ENCODE data around the gene EFCAB11.

EFCAB11 gene, protein sequence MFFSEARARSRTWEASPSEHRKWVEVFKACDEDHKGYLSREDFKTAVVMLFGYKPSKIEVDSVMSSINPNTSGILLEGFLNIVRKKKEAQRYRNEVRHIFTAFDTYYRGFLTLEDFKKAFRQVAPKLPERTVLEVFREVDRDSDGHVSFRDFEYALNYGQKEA

DNA sequence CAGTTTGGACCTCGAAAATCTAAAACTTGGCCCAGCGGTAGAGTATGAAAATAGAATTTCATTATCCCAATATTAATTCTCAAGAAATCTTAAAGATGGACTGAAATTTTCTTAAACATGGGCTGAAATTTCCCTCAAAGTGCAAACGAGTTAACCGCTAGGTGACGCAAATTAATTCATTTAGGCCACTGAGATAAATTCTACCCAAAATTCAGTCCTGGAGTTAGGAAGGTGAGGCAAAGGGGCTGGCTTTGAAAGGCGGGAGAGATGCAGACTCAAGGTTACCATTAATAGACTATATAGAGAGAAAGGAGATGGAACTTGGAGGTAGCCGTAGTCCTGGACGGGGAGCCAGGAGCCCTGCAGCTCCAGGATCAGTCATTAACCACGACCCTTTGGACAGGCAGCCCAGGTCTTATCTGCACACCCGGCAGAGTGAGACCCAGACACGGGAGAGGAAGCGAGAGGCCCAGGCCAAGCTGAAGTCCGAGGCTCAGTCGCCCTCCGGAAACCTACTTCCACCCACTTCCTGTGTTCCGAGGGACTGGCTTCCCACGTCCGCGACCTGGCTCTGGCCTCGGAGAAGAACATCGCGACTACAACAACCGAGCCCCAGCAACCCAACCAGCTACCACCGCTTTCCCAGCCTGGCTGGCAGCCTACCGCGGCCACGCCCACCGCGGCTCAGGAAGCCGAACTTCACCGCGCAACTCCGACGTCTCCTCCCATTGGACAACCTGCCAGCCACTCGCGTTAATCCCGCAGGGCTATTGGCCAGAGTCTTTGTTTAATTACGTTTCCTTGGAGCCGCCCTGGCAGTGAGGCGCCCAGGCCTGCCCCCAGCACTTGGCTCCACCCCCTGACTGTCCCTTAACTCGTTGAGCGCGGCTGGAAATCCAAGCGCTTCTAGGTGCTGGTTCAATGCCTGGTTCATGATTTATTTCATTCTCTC, at the start of gene EFCAB11:
EFCAB11 (minus strand) TSS at position 661 of the 952 bp plus-strand sequence; CDS start at position 591, 70 bp downstream.
- DNase-seq = peak; percentile 96

DNA sequence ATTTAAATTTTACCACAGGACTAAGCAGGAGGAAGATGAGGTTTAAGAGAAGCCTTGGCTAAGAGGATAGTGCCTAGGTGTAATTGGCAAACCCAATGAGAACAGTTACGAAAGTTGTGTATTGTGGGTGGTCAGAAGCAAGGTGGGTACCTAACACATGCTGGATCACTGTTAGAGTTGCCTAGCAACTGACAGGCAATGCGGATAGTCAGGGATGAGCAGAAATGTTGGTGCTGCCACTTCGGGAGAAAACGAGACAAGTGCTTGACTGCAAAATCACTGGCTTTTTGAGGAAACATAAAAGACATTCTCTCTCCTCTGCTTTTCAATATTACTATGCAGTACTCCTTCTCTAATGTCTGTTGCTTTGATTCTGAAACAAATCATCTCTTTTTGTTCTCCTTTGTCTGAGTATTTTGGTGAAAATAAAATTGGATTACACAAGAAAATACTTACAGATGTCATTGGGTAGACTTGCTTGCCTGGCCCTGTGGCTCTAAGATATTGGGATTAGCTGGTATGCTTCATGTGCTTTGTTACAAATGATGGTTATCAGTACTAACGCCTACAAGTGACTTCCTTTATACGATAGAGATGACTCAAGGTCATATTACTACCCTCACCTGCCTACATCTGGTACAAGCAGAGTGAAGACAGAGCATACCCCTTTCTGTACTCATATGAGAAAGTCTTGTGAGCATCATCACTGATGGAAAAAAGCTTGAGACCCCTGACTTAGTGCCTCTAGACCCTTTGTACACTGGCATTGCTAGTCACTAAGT, 49.2 kb upstream of the EFCAB11 start:
- no peak for DNase-seq

DNA sequence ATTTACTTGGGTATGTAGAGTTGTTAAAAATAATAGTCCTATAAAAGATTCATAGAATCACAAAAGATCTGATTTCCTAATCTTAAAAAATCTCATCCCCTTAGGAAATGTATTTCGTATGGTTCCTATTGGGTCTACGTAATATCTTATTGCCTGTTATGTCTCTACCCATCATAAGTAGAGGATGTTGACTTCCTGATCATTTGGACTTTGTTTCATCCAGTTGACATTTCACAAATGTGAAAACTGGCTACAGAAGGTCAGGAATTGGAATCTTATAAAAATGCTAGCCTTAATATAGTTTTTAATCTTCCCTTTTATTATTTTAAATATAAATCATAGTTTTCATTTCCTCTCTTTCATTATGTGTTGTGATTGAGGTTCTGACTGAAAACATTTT, 46.4 kb upstream of the EFCAB11 start:
- no peak for DNase-seq

DNA sequence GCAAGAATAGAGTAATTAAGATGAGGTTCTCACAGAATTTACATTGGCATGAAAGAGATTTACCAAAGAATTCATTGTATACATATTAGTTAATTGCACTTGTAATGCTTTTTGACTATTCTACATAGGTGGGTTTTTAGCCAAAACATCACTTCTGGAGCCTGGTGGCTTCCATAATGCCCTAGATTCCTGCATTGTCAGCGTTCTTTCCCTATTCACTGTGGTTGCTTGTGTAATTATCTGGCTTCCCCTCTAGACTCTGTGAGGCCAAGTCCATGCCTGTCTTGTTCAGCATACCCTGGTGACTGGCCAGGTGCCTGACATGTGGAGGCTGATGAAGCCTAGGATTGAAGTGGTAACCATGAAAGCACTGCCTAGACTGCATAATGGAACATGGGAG, 42.4 kb upstream of the EFCAB11 start:
- DNase-seq = no peak

DNA sequence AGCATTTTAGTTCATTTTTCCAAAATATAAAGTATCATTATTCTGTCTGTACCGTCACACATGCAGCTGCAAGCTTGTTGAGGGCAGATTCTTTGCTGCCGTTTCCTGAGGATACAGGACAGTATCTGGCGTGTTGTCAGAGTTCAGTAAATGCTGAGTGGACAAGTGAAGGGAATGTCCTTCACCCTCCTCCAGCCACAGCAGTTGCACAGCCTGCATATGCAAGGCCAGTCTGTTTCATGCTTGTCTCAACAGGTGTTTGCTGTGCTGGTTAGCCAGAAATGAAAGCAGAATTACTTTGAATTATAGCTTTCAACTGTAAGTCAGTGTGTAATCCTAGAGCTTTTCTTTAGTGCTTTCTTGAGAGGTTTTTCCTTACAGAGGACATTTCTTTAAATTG, 37.7 kb upstream of the EFCAB11 start:
- no peak for DNase-seq

DNA sequence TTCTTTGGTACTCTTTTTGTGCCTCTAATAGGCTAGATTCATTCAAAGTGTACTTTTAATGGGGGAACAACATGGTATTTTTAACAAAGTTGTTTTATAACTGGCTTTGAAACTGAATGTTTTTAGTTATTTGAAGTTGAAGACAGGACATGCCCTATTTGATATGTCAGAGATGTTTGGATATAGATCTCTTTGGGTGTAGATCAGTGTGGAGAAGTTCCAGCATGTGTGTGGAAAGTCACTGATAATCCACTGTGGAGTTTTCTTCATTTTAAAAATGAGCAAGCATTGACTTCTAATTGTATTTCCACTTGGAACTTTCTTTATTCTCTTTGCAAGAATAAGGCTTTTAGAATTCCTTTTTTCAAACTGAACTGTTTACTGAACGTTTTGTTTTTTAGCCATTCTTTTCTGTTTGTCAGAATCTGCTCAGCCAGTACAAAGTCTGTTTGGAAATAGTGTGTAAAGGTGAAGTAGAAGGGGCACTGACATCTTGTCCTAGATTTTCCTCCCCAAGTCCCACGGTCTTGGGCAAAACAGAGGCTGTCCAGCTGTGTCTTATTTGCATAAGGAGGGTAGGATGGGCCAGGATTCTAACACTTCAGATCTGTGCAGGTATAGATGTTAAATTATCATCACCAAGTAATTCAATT, 36.2 kb upstream of the EFCAB11 start:
- no peak for DNase-seq

DNA sequence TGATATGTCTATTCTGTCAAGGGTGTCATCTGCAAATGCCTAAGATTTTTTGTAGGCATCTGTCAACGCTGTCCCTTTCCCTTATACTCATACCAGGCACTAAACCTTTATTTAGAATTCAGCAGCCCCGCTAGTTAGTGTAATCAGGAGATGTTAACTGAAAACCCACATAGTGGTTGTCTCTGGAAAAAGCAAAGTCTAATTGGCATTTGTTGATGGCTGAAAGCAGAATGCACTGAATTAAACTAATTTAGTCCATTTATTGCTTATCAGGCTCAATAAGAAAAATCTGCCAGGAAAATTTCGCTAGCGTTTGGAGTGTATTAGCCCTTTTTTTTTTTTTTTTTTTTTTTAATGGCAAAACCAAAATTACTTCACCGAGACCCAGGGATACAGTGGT, 35.7 kb upstream of the EFCAB11 start:
- no peak for DNase-seq

DNA sequence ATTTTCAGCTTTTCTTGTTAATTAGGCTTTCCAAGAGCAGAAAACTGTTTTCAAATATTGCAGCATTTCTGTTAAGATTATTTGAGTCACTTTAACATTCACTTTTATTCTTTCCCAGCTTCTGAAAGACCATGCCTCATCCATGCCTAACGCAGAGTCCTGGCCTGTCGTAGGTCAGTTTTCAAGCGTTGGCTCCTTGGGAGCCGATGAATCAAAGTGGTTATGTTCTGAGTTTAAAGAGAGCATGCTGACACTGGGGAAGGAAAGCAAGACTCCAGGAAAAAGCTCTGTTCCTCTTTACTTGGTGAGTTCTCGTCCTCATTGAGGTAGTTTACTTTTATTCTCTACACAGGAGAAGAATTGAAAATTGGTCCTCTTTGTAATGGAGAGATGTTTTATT, 34.3 kb upstream of the EFCAB11 start:
- no peak for DNase-seq

DNA sequence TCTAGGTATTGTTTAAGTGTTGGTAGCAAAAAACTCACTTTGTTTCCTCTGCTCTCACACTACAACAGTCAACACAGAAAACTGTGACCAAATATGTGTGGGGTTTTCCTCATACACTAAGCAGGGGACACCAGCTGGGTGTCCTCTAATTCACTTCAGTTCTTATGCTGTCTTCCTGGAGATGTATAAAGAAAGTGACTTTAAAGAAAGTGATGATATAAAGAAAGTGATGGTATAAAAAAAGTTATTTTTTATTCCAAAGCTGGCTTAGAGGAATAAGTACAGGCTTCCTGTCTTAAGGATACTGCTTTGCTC, 32.6 kb upstream of the EFCAB11 start:
- no peak for DNase-seq

DNA sequence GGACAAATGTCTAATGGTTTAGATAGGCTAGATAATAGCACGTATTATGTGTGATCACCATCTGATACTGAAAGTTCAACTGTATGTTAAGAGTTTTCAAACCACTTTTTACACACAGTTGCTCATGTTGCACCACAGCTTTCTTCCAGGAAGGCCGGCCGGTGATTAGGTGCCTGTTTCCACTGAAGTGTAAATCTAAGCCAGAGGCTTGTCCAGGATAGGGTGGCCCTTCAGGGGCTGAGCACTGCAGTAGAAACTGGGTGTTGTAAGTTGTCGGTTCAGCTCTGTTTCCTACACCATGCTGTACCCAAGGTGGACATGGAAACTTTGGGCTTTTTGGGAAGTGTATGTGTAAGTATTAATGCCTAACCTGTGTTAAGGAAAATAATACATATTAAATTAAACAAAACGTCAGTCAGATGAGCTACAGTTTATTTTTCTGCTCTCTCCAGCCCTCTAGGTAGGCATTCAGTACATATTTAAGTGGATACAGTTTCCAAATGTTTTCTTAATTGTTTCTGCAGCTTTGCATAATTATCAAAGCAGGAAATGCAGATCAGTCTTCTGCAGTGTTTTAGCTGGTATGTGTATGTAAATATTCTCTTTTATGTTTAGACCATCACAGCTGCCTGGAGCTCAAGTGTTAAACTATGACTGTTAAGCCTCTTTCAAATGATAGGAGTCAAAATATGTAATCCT, 32.1 kb upstream of the EFCAB11 start:
- DNase-seq = no peak

DNA sequence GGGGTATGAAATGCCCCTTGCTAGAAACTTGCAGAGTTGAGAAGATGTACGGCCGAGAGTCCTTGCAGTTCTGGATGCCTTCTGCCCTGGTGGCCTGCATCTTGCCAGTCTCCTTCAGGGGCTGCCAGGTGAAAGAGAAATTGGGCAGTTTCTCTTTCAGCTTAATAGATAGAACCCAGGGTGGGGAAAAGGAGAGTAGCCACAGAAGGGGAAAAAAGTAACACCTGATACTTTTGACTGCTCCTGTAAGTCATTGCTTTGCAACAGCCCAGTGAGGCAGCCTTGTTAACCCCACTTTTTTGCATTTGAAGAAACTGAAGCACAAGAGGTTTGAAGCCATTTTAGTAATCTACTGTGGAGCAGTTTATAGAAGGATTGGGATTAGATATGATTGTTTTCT, 28.8 kb upstream of the EFCAB11 start:
- DNase-seq = no peak

DNA sequence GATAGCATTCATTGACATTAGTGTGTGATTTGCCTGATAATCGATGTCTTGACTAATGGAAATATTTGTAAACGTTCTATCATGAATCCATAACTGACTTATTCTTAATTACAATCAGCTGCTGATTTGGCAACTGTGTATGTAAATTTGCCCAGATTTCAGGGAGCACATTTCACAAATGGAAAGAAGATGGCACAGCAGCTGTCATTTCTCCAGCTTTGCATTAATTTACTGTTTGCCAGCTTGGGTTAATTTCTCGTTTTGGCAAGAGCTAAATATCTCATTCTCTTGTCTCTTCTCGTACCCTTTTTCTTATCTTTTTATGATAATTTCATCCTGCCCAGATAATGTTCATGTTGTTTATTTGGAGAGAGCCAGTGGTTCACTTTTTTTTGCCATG, 24.1 kb upstream of the EFCAB11 start:
- DNase-seq = no peak

DNA sequence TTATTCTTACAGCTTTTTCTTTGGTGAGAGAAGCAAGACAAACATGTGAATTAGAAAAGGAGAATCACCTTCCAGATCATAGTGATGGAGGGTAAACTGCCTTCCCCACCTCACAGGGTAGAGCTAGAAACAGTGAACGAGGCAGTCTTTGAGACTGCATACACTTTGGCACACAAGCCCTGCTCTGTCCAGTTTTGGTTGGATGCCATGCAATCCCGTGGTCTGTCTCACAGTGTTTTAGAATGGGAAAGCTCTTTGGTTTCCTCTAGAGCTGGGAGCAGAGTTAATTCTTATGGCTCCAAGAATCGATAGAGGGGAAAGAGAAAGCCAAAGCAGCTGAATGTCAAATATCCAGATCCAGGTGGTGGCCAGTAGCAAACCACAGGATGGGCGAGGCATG, 23.1 kb upstream of the EFCAB11 start:
- DNase-seq = no peak

DNA sequence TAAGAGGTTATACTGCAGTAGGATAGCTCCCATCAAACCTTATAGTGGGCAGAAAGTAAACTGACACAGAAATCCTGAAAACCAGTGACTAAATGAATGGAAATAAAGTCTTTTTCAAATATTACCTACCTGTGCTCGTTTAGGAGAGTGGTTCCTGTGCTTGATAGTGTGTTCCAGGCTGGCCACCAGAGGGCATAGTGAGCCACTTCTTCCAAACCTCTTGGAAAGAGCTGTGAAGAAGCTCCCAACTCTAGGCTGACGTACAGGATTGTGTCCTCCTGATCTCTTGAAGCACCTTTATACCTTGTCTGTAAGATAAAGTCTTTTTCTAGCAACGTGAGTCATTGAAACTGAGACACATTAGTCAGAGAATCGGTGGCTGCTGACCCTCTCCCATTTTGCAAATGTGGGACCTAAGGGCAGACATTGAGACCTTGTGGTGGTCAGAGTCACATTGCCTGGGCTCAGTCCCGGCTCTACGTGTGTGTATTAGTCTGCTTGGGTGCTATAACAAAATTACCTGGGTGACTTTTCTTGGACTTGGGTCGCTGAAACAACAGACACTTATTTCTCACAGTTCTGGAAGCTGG, 18.8 kb upstream of the EFCAB11 start:
- peak; percentile 50 for DNase-seq

DNA sequence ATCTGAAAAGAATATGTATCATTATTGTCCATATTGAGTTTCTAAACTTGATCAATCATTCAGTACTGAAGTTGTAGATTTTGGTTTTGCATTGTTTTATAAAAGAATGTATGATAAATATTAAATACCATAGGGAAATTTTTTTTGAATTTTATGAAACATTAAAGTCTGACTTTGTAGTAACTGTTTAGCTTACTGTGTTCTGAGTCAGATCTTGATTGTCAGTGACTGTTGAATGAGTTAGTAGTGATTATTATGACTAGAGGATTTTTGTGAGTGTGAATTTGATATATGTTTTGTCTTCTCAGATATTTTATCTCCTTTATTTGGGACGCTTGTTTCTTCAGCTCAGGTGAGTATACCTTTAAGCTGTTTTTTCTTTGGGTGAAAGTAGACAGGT, 11.3 kb upstream of the EFCAB11 start:
- DNase-seq = no peak

DNA sequence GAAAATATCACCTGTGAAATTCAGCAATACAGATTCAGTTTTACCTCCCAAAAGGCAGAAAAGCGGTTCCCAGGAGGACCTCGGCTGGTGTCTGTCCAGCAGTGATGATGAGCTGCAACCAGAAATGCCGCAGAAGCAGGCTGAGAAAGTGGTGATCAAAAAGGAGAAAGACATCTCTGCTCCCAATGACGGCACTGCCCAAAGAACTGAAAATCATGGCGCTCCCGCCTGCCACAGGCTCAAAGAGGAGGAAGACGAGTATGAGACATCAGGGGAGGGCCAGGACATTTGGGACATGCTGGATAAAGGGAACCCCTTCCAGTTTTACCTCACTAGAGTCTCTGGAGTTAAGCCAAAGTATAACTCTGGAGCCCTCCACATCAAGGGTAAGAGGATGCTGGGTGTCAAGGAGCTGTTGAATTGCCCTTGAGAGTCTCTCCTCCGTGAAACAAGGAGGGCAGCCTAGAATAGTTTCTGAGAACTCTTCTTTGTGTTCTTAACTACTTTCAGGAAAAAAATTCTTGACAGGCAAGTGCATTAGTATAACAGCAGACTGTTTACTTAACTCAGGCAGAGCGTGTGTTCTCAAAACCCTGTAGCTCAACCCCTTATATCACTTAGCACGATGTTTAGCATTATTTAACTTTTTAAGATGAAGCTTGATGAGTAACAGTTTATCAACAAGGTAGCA, 8.9 kb upstream of the EFCAB11 start:
- no peak for DNase-seq

DNA sequence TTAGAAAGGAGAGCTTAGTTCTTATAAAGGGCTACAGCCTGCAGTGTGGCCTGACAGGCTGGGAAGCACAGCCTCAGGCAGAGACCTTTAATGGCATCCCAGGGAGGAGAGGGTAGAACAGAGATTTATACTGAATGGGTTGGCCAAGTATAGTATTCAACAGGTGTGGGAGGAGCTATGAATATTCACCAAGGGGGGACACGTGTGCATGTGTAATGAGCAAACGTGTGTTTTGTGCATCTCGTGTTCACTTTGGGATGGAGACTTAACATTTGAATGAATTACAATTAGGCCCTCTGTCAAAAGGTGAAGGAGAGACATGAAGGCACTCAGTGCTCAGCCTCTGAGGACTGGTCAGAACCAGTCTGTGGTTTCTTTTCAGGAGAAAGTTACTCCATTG, 6.4 kb upstream of the EFCAB11 start:
- DNase-seq = no peak

DNA sequence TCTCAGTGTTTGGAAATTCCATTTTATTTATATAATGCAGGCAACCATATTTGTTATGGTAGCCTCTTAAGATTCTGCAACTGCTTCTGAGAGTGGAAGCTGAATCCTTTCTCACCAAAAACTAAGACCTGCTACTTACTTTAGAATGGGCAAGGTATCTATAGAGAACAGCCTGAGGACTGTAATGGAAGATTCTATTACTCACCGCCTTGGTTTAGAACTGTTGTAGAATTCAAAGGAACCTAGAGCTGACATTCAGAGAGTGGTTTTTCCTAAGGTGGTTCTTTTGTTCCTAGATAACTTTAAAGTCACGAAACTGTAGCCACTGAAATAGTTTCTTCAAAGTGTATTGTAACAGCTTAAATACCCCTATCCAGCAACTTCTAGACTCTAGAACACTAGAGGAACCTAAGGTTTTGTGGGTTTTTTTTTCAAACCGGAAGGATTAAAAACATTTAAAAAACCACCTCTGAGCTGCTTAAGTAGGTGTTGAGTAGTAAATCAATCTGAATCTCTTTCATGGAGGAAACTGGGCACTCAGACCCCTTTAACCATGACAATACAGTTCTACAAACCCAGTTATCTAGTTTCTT, 5.4 kb upstream of the EFCAB11 start:
- DNase-seq = peak; percentile 23

DNA sequence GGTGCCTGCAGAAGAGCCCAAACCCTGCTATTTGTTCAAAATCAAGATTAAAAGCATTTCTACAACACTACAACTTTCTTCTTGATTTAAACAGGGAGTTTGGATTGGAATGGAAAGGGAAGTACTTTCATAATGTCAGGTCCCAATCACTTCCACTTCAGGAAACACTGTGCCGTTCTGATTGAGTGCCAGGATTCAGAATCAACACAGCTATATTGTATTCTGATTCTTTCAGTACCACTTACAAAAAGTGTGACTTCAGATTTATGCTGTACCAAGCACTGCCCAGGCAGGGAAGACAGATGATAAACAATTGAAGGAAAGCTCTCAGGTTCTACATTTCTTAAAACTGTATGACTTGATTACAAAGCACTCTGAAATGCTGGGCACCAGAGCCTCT, 4.4 kb upstream of the EFCAB11 start:
- no peak for DNase-seq

DNA sequence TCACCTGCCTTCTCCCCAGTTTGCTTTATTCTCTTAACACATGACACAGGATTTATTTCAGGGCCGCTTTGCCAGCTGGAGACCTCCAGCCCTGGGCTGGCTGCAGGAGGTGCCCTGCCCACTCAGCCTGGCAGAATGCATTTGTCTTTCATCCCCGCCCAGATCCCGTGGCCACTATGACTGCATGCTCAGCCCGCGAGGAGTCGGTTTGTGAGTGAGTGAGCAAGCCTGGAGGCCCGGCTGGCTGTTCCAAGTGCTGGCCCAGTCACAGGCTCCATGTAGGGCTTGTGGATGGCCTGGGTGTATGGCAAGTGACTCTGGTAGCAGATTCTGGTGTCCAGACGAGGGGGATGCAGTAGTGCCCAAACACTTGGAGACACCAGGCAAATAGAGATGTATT, 3.3 kb upstream of the EFCAB11 start:
- no peak for DNase-seq

DNA sequence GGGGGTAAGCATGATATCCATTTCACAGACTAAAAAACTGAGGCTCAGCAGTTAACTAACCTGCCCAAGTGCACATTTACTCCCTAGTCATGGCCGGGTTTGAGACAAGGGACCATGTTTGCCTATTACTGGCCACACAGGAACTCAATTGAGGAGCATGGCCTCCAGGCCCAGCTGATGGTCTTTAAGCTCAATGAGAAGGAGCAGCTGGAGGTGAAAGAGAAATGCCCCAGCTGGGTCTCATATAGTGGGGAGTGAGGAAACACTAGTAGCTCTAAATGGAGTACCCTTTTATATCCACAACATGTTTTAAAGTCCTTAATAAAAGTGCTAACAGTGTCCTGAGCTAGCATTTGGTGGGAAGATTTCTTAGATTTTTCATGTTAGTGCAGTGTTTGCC, 2.8 kb upstream of the EFCAB11 start:
- DNase-seq = no peak
